Measurements from ENCODE around the gene ZDHHC14.

ZDHHC14 gene

DNA sequence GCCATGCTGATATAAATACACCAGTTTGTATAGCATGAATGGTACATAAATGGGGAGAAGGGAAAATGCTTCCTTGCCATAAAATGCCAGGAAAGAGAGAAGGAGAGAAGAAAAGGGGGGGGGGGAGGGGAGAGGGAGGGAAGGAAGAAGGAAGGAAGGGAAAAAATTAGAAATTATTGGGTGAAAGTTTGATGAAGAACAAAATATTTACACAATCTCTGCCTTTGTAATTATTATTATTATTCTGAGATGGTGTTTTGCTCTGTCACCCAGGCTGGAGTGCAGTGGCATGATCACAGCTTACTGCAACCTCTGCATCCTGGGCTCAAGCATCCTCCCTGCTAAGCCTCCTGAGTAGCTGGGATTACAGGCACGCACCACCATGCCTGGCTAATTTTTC, 10.2 kb upstream of the ZDHHC14 start:
- H3K4me3 ChIP-seq (ENCODE audit: low read depth, low read length) = no peak overlapping the region
- TF ChIP-seq, protein P1, sequence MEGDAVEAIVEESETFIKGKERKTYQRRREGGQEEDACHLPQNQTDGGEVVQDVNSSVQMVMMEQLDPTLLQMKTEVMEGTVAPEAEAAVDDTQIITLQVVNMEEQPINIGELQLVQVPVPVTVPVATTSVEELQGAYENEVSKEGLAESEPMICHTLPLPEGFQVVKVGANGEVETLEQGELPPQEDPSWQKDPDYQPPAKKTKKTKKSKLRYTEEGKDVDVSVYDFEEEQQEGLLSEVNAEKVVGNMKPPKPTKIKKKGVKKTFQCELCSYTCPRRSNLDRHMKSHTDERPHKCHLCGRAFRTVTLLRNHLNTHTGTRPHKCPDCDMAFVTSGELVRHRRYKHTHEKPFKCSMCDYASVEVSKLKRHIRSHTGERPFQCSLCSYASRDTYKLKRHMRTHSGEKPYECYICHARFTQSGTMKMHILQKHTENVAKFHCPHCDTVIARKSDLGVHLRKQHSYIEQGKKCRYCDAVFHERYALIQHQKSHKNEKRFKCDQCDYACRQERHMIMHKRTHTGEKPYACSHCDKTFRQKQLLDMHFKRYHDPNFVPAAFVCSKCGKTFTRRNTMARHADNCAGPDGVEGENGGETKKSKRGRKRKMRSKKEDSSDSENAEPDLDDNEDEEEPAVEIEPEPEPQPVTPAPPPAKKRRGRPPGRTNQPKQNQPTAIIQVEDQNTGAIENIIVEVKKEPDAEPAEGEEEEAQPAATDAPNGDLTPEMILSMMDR (IDR thresholded peaks at IDR 0.05; ENCODE audit: low read depth, low read length) = no peak

DNA sequence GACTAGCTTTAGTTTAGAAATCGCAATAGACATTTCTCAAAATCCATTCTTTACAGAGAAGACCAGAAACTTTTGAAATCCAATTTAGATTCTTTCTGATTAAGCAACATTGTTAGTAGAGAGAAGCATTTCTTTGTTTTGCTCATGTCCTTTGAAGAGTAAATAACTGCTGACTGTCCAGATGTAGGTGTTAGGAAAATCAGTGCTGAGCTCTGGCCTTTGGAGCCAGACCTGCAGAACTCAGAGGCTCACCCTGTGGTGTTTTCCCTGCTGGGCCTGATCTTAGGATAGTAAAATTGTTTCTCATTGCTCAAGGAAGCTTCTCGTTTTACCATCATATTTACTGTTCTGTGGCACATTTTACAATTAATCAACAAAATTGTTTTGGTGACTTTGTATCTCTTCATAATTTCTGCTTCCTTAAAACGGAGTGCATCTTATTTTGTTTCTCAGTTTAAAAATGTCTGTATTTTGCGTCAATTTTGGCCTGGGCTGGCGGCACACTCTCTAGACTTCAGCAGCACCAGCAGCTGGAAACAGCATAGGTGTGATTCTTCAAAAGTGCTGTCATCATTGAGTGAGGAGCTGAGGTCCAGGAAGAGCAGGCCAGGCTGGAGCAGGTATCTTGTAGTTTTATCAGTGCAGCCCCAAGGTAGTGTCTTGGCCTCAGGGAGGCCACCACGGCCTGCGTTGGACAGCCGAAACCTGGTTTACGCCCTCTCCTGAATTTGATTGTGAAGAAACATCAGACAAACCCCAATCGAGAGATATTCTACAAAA, 8.3 kb upstream of the ZDHHC14 start:
- TF ChIP-seq, protein P1 (IDR thresholded peaks at IDR 0.05; ENCODE audit: low read depth, low read length) = no peak
- H3K4me3 ChIP-seq (ENCODE audit: low read depth, low read length) = no peak overlapping the region

DNA sequence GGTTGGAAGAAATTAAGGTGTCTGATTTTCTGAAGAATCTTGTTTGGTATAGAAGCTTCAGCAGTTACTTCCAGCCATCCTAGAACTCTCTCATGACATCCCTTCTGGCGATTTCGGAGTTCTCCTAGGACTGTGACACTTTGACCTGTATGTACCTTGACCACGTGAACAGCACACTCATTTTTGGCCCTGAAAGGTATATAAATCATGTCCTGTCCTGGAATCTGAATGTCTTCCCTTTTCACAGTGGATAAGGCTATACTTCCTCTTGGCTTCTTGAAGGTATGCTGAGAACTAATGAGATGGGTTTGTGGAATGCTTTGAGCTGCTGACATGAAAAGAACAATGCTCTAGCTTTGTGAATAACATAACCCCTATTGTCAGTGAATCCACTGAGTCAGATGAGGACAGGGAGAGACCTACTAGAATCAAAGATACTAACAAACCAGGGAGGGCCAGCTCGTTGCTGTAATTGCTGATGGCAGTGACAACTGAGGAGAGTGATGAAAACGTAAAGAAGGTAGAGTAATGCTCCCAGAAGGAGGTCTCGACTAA, 6.0 kb upstream of the ZDHHC14 start:
- TF ChIP-seq, protein P1 (IDR thresholded peaks at IDR 0.05; ENCODE audit: low read depth, low read length) = no peak
- no peak overlapping the region for H3K4me3 ChIP-seq (ENCODE audit: low read depth, low read length)

DNA sequence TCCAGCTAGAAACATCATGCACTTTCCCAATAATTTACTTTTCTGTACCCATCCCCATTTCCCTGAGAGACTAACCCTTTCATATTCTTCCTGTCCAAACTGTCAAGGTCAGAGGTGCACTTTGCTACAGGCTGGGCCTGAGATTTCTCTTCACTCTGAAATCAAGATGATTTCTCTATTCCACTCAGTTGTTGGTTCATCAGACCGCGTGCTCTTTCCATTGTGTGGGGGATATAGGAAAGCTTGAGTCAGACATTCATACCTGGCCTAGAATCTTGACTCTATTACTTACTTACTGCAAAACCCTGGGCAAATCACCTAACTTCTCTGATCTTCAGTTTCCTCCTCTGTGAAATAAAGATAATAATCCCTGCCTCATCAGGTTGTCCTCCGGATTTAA, 4.7 kb upstream of the ZDHHC14 start:
- H3K4me3 ChIP-seq (ENCODE audit: low read depth, low read length) = no peak overlapping the region
- TF ChIP-seq, protein P1 (IDR thresholded peaks at IDR 0.05; ENCODE audit: low read depth, low read length) = no peak

DNA sequence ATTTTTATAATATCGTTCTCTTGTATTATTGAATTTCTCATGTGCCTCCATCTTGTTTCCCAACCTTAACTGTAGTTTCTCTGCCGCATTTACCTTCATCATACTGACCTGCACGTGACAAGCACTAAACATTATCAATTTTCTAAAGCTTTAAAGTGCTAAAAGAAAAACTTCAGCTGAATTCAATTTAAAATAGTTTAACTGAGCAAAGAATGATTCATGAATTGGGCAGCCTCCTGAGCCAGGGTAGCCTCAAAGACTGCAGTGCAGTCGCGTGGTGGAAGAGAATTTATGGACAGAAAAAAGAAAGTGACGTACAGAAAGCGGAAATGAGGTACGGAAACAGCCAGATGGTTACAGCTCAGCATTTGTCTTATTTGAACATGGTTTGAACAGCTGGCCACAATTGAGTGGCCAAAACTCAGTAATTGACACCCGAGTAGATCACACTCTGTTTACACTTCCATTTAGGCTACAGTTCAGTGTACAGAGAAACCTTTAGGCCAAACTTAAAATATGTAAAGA, 4.2 kb upstream of the ZDHHC14 start:
- TF ChIP-seq, protein P1 (IDR thresholded peaks at IDR 0.05; ENCODE audit: low read depth, low read length) = no peak
- no peak overlapping the region for H3K4me3 ChIP-seq (ENCODE audit: low read depth, low read length)

DNA sequence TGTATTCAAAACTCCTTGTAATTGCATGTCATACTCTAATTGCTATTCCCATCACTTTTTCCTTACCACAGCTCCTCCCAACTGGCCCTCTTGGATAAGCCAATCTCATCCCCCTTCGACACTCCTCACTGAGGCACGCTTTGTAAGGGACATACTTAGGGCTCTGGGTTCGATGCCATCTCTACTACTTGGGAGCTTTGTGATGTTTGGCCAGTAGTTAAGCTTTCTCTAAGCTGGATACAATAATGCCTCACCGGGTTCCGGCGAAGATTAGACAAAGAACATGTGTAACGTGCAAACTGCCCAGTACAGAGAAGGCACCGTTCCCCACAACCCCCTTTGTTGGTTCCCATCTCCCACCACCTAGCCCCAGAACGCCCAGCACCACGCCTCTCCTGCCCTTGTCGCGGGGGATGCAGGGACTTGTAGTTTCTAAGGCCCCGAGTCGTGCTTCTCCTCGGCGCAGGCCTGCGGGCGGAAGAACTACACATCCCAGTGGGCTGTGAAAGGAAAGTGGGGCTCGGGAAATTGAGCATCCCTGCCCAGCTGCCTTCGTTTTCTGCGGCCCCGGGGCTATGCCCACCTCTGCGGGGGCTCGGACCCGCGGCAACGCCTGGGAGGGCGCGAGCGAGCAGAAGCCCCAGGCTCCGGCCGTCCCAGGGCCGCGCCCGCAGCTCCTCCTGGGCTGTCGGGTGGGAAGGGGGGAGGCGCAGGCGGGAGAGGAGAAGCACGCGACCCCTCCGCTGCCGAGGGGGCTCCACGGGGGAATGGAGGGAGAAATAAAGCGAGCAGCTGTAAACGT, 1.1 kb upstream of the ZDHHC14 start:
- TF ChIP-seq, protein P1 (IDR thresholded peaks at IDR 0.05; ENCODE audit: low read depth, low read length) = no peak
- peak overlapping the region; percentile 92 for H3K4me3 ChIP-seq (ENCODE audit: low read depth, low read length)

DNA sequence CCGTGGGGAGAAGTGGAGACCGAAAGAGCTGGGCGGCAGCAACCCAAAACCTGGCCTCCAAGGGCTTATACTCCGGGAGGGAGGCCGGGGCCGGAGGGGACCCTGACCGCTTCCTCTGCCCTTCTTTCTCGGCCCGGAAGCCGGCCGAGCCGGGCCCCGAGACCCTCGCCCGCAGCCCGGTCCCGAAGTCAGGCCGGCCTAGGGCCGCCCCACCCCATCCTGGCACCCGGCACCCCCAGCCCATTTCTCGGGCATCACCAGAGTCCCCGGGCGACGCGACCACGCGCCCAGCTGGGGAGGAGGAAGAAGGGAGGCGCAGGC, 572 bp upstream of the ZDHHC14 start:
- H3K4me3 ChIP-seq (ENCODE audit: low read depth, low read length) = peak overlapping the region; percentile 92
- TF ChIP-seq, protein P1 (IDR thresholded peaks at IDR 0.05; ENCODE audit: low read depth, low read length) = no peak
